ENCODE data around the gene EHD4.

GRCh38 chr15:41876689-41877088, 95.7 kb downstream of the EHD4 start:
- TF ChIP-seq ZFP41 (tag by site-specific recombination; IDR thresholded peaks at IDR 0.05; ENCODE audit: borderline replicate concordance) (no peak), CTCF (tag by site-specific recombination; IDR thresholded peaks at IDR 0.05) (no peak), BCL6B (tag by site-specific recombination; IDR thresholded peaks at IDR 0.05) (no peak), ZNF548 (tag by site-specific recombination; IDR thresholded peaks at IDR 0.05) (no peak), SP2 (tag by site-specific recombination; IDR thresholded peaks at IDR 0.05) (no peak), ZSCAN16 (tag by site-specific recombination; IDR thresholded peaks at IDR 0.05) (no peak), ZNF777 (tag by site-specific recombination; IDR thresholded peaks at IDR 0.05; ENCODE audit: borderline replicate concordance) (no peak), REPIN1 (tag by site-specific recombination; IDR thresholded peaks at IDR 0.05; ENCODE audit: low read depth) (no peak), TCF7L2 (IDR thresholded peaks at IDR 0.05; ENCODE audit: borderline replicate concordance, low read depth, low read length) (no peak), ZSCAN18 (tag by site-specific recombination; IDR thresholded peaks at IDR 0.05) (no peak), ZNF704 (tag by site-specific recombination; IDR thresholded peaks at IDR 0.05) (no peak), ZNF660 (tag by site-specific recombination; IDR thresholded peaks at IDR 0.05) (no peak), ZBTB1 (tag by site-specific recombination; IDR thresholded peaks at IDR 0.05) (no peak)

Measured in HEK293 (cell line).